Measurements from ENCODE around the gene SPPL3.

SPPL3 gene

GRCh38 chr12:120725659-120726509 lies 178.3 kb downstream of the SPPL3 start, which contains the start of gene ACADS:
TSS of gene ACADS (plus strand) at chr12:120725826. CDS start at chr12:120725886, 60 bp downstream.
- DNase-seq, result peak in 54 of 58 donors; percentile 14 to 84 (median 66)

GRCh38 chr12:120725151-120725658 lies 179.0 kb downstream of the SPPL3 start:
- no peak for DNase-seq

- DNase-seq, result no peak
Measured at GRCh38 chr12:120724720-120725119, 179.4 kb downstream of the SPPL3 start.

- no peak for DNase-seq
Measured at GRCh38 chr12:120722784-120723183, 181.4 kb downstream of the SPPL3 start.

- no peak for DNase-seq
Measured at GRCh38 chr12:120721866-120722265, 182.3 kb downstream of the SPPL3 start.

GRCh38 chr12:120720987-120721801 lies 183.0 kb downstream of the SPPL3 start:
- no peak for DNase-seq

GRCh38 chr12:120720234-120720986 lies 183.7 kb downstream of the SPPL3 start:
- DNase-seq, result peak in 42 of 58 donors; percentile 3 to 79 (median 29)

- DNase-seq, result no peak
Measured at GRCh38 chr12:120719496-120720233, 184.5 kb downstream of the SPPL3 start.

- DNase-seq, result no peak
Measured at GRCh38 chr12:120719072-120719471, 185.1 kb downstream of the SPPL3 start.

GRCh38 chr12:120718055-120718454 lies 186.1 kb downstream of the SPPL3 start:
- no peak for DNase-seq

- DNase-seq, result peak in 49 of 58 donors; percentile 5 to 78 (median 47)
Measured at GRCh38 chr12:120713861-120714482, 190.2 kb downstream of the SPPL3 start.

- no peak for DNase-seq
Measured at GRCh38 chr12:120712610-120713009, 191.5 kb downstream of the SPPL3 start.
